Type B pancreatic cell (in vitro differentiated cells): Measurements from ENCODE around the gene BMP7. TPM values are rescaled to one million over a fixed set of nuclear protein-coding genes. Genes with fewer than 3 reads are reported as not detected.
A peak's percentile ranks its signal among the peaks of the same experiment; 100 is the strongest.

Experiments used
- DNase-seq: peaks from one replicate; pipeline ENCODE4 v3.0.0; 2021; ENCODE audit warnings: mixed read lengths; ENCODE audit not compliant: unreplicated experiment; ENCODE audit errors: extremely low spot score
- H3K27ac Mint-ChIP-seq: 2 replicates; pipeline ENCODE4 v1.8.0; 2021; ENCODE audit warnings: mild to moderate bottlenecking, mixed read lengths
- H3K27me3 Mint-ChIP-seq: 2 replicates; pipeline ENCODE4 v1.8.0; 2021; ENCODE audit warnings: mixed read lengths
- H3K36me3 Mint-ChIP-seq: 2 replicates; pipeline ENCODE4 v1.8.0; 2021; ENCODE audit warnings: mixed read lengths
- H3K4me1 Mint-ChIP-seq: one replicate; pipeline ENCODE4 v1.8.0; 2021; ENCODE audit warnings: mixed read lengths; ENCODE audit not compliant: unreplicated experiment
- H3K4me3 Mint-ChIP-seq: 2 replicates; pipeline ENCODE4 v1.8.0; 2021; ENCODE audit warnings: mild to moderate bottlenecking, mixed read lengths
- H3K9me3 Mint-ChIP-seq: 2 replicates; pipeline ENCODE4 v1.8.0; 2021; ENCODE audit warnings: mixed read lengths
- total RNA-seq: library from RNA; stranded (reverse); gene quantifications from 2 replicates; pipeline ENCODE4 v1.2.1, GENCODE V29; 2021; ENCODE audit warnings: low replicate concordance
- TF ChIP-seq, protein P1 (sequence below): fragments of 200-600 bp; sonication (generic); conservative IDR thresholded peaks from 2 replicates; pipeline ENCODE4 v1.5.0; 2021; ENCODE audit warnings: antibody characterized with exemption, mild to moderate bottlenecking

BMP7 gene
- total RNA-seq, 1 donor from 2014 or later = 115 TPM

- DNase-seq = no peak
- peaks cover 15% of the 10 kb centered on the region for H3K4me1 Mint-ChIP-seq
- H3K9me3 Mint-ChIP-seq = peaks cover 10% of the 10 kb centered on the region
- H3K27me3 Mint-ChIP-seq = peaks cover 27% of the 10 kb centered on the region
- TF ChIP-seq, protein P1, sequence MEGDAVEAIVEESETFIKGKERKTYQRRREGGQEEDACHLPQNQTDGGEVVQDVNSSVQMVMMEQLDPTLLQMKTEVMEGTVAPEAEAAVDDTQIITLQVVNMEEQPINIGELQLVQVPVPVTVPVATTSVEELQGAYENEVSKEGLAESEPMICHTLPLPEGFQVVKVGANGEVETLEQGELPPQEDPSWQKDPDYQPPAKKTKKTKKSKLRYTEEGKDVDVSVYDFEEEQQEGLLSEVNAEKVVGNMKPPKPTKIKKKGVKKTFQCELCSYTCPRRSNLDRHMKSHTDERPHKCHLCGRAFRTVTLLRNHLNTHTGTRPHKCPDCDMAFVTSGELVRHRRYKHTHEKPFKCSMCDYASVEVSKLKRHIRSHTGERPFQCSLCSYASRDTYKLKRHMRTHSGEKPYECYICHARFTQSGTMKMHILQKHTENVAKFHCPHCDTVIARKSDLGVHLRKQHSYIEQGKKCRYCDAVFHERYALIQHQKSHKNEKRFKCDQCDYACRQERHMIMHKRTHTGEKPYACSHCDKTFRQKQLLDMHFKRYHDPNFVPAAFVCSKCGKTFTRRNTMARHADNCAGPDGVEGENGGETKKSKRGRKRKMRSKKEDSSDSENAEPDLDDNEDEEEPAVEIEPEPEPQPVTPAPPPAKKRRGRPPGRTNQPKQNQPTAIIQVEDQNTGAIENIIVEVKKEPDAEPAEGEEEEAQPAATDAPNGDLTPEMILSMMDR = no peak
- H3K27ac Mint-ChIP-seq = no peak overlapping the region
- H3K4me3 Mint-ChIP-seq = peak overlapping the region; percentile 26
- H3K36me3 Mint-ChIP-seq = no peaks in the 10 kb centered on the region
Measured at GRCh38 chr20:57148263-57148662, 118.2 kb downstream of the BMP7 start.

- Mint-ChIP-seq H3K36me3 (no peaks in the 10 kb centered on the region), H3K9me3 (peaks cover 10% of the 10 kb centered on the region), H3K27me3 (peaks cover 30% of the 10 kb centered on the region), H3K4me3 (no peak overlapping the region), H3K27ac (no peak overlapping the region), H3K4me1 (peaks cover 12% of the 10 kb centered on the region)
- TF ChIP-seq, protein P1 = no peak
- no peak for DNase-seq
Measured at GRCh38 chr20:57147185-57147584, 119.3 kb downstream of the BMP7 start.

GRCh38 chr20:57146155-57146554, 120.3 kb downstream of the BMP7 start:
- Mint-ChIP-seq H3K27ac (no peak overlapping the region), H3K9me3 (peaks cover 5% of the 10 kb centered on the region), H3K36me3 (no peaks in the 10 kb centered on the region), H3K27me3 (peaks cover 26% of the 10 kb centered on the region), H3K4me1 (peaks cover 12% of the 10 kb centered on the region), H3K4me3 (no peak overlapping the region)
- no peak for DNase-seq
- TF ChIP-seq, protein P1 = no peak

- no peak for DNase-seq
Measured at GRCh38 chr20:57145089-57145631, 121.3 kb downstream of the BMP7 start.

GRCh38 chr20:57143173-57143572, 123.3 kb downstream of the BMP7 start:
- no peak for DNase-seq
- H3K36me3 Mint-ChIP-seq = no peaks in the 10 kb centered on the region
- H3K27ac Mint-ChIP-seq = no peak overlapping the region
- H3K27me3 Mint-ChIP-seq = peaks cover 20% of the 10 kb centered on the region
- TF ChIP-seq, protein P1 = no peak
- H3K9me3 Mint-ChIP-seq = peaks cover 4% of the 10 kb centered on the region
- no peak overlapping the region for H3K4me3 Mint-ChIP-seq
- peaks cover 8% of the 10 kb centered on the region for H3K4me1 Mint-ChIP-seq

More at GRCh38 chr20:57145089-57145631, 121.3 kb downstream of the BMP7 start:
- H3K4me1 Mint-ChIP-seq = peaks cover 12% of the 10 kb centered on the region
- TF ChIP-seq, protein P1 = no peak
- H3K9me3 Mint-ChIP-seq = peaks cover 4% of the 10 kb centered on the region
- H3K27me3 Mint-ChIP-seq = peaks cover 26% of the 10 kb centered on the region
- no peak overlapping the region for H3K27ac Mint-ChIP-seq
- no peak overlapping the region for H3K4me3 Mint-ChIP-seq
- no peaks in the 10 kb centered on the region for H3K36me3 Mint-ChIP-seq
